SKM-1 treated with dmso at 0.1 percent for 144 hours (cell line): Measurements from ENCODE around the gene DDX11.
"Not testable (repeated sequence)": the region's sequence is repeated elsewhere in the genome, so short reads cannot be mapped to it uniquely, and the experiment has no call there.

Experiments
- DNase-seq: peaks from one replicate; lab custom pipeline; 2025; ENCODE audit not compliant: unreplicated experiment; lab: John Stamatoyannopoulos, UW

The DDX11 gene

DNA sequence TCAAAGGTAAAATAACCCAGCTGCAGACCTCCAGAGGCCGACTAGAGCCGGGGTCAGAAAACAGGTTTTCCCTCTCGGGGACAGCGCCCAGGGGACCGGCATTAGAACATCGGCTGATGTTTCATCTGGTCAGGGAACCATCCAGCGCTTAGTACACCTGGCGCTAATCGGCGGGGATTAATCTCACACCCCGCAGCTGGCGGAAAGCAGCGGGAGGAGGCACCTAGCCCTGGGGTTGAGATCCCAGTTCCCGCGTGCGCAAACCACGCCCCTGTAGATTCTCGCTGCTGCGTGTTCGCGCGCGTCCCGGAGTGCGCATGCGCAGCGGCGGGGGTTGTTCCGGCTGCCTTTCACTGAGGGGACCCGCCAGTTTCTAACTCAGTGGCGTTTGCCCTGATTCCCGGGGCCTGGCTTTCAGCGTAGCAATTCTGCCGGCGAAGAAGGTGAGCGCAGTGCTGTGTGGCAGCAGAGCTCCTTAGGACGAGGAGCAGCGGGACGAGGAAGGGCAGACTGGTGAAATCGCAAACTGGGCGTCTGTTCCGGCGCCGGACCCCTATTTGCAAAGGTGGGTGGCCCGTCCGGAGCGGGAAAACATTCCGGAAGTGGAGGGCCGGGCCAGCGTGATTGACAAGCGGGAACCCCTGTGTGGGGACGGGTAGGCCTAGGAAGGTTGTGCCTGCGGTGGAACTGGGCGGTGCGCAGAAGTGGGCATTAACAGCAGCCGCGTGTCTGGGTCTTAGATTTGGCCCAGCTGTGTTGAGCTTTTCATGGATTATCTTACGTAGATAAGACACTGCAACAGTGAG lies at the start of gene DDX11:
Gene DDX11, plus strand, starts transcription at position 334 of the 806 bp plus-strand sequence. CDS start 4,534 bp downstream, outside the sequence.
- DNase-seq = peak; percentile 30

DNA sequence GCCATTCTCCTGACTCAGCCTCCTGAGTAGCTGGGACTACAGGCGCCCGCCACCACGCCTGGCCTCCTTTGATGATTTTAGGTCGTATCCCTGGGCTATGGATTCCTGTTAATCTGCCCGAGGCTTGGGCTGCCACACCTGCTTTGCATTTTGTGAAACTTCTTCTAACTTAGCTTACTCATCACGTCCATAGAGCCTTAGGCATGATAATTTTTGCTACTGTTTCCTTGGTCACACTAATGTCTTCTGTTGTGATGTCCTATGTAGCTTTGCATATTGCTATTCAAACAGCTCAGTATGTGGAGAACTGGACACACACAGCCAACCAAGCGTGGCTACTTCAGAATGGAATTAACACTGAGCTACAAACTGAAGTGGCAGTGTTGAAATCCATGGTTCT lies 47.5 kb upstream of the DDX11 start:
- DNase-seq = no peak

DNA sequence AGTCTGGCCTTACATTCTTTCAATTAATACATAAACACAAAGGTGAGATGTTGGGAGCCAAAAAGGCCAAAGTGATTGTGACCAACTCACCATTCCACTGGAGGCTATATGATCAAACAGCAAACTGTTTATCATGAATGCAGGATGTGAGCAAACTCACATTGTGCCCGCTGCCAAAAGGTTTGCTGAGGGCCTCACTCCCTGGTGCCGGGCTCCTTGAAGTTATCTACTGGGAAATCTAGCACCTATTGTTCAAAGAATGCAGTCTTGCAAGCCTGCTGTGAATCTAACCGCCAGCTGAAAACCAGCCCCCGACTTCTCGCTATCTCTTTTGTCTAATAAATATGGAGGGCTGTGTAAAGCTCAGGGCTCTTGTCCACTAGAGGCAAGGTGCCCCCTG lies 46.7 kb upstream of the DDX11 start:
- DNase-seq = not testable (repeated sequence)

GRCh38 chr12:31029468-31029867 lies 44.2 kb upstream of the DDX11 start:
- no peak for DNase-seq

- no peak for DNase-seq
Observed at GRCh38 chr12:31029916-31030562, 43.6 kb upstream of the DDX11 start.

- peak; percentile 1 for DNase-seq
Observed at GRCh38 chr12:31031951-31032335, 41.7 kb upstream of the DDX11 start.

GRCh38 chr12:31033146-31033545 lies 40.5 kb upstream of the DDX11 start:
- no peak for DNase-seq

- no peak for DNase-seq
Observed at GRCh38 chr12:31033681-31034080, 40.0 kb upstream of the DDX11 start.

- no peak for DNase-seq
Observed at GRCh38 chr12:31034372-31034771, 39.3 kb upstream of the DDX11 start.

- no peak for DNase-seq
Observed at GRCh38 chr12:31035226-31035625, 38.4 kb upstream of the DDX11 start.

DNA sequence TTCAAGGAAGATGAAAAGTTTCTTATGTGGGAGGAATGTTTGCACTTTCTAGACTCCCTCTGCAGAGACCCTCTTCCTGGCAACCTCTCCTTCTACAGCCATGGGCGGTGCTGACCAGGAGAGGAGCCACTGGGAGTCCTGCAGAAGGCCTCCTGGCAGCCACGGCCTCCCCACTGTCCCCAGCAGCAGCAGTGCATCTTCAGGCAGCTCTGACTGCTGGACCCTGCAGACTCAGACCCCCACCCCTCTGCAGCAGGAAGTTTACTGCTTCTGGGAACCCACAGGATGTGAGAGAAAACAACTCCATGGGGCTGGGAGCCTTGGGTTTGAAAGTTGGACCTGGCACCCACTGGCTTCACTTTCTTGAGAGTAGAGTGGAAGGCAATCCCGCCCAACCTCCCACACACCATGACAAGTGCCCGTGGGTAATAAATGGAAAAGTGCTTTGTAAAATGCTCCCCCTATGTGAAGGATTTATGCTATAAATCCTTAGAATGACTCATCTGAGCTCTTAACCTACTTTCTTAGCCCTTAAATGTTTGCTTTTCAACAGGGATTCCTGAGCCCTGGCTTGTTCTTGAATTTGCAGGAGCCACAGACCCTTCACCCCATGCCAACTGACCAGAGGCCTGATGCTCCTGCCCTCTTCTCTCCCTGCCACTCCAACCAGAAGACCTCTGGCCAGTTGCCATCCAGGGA lies 37.5 kb upstream of the DDX11 start:
- DNase-seq = no peak

GRCh38 chr12:31037028-31037427 lies 36.6 kb upstream of the DDX11 start:
- DNase-seq = no peak

DNA sequence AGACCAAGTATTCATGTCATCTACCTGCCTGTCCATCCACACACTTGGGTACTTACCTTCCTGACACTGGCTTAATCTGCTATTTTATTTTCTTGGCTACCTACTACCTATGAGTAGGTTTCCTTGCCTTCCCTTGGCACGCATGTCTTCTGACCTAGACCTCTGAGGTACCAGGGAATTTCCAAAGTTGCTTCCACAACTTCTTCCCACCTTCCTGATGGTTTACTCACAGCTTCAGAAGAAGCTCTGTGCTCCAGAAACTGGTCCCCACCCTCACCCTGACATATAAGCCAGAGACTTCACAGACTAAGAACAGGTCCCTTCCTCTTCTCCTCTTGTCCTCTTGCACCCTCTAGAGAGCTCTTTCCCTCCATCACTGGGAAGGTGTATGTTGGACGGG lies 35.7 kb upstream of the DDX11 start:
- DNase-seq = no peak

DNA sequence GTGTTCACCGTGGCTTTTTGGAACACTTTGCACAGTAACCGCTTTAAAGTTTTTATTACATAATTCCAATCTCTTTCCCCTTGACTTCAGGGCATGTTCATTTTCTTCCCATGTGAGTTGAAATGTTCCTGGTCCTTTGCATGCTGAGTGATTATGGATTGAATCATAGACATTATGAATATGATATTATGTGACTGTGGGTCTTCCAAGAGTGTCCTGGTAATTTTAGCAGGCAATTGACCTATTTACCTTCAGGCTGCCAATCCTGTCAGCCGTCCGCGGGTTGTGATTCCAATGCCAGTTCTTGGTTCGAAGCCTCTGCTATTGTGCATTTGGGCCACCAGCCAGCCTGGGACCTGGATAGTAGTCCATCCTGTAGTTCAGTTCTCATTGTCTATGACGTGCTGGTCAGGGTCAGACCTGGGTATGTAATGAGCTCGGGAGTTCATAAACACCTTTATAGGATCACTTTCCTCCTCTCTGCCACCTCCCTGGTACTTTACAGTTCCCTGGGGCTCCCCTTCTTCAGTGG lies 32.6 kb upstream of the DDX11 start:
- DNase-seq = no peak

- not testable (repeated sequence) for DNase-seq
Observed at GRCh38 chr12:31050143-31050542, 23.5 kb upstream of the DDX11 start.

GRCh38 chr12:31050548-31050947 lies 23.1 kb upstream of the DDX11 start:
- DNase-seq = not testable (repeated sequence)

- not testable (repeated sequence) for DNase-seq
Observed at GRCh38 chr12:31051692-31052091, 22.0 kb upstream of the DDX11 start.

- DNase-seq = not testable (repeated sequence)
Observed at GRCh38 chr12:31052121-31052520, 21.5 kb upstream of the DDX11 start.

DNA sequence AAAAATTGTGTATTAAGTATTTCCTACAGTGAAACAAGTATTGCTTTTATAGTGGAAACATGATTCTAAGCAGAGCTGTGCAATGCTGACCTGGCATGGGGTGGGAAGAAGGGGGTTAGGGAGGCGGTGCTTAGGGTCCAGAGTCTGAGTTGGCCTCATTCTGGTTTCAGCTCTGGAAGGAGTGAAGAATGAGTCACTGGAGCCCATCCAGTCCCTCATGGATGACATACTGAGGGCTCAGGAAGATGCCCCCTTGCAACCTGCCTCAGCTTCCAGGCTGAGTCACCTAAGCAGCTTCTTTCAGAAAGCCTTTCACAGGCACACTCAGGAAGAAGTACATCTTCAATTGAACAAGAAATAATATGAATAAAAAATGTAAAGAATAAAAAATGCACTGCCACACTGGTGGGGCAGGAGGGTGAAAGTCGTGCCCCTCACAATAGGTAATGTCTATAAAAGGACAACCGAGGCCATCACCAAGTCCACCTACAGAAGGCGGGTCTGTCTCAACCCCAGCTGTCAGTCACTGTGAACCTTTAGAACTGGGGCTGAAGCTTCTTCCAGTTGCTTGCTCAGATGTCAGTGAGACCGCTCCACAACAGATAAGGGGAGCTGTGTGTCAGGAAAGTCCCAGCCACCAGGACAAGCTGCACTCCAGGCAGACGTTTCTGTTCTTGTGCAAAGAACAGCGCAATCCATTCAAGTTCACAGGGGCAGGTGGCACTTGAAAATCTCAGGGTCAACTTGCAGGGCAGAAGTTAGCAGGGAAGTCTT lies 20.8 kb upstream of the DDX11 start:
- not testable (repeated sequence) for DNase-seq

GRCh38 chr12:31053944-31054343 lies 19.7 kb upstream of the DDX11 start:
- DNase-seq = not testable (repeated sequence)

DNA sequence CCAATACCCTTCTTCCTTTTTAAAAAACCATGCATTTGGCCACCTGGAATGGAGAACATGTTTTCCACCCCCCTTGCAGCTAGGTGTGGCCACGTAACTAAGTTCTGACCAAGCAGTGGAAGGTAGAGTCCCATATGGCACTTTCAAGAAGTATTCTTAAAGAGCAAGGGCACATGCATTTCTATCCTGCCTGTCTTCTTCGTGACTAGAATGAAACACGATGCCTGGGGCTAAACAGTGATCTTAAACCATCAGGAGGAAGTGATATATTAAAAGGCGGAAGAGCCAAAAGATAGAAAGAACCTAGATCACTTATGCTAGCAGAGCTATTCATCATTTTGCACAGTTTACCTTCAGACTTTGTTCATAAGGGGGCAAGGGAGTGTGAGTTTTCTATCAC lies 16.0 kb upstream of the DDX11 start:
- DNase-seq = no peak
